ENCODE measurements around the gene MSRB2.

GRCh38 chr10:23096802-23097549 is 1.6 kb downstream of the MSRB2 start:
- TF ChIP-seq POLR2AphosphoS5 (IDR thresholded peaks at IDR 0.05; ENCODE audit: borderline replicate concordance, low read depth, low read length) = no peak
- TF ChIP-seq EZH2 (IDR thresholded peaks at IDR 0.05) = no peak

Data from SK-N-MC (cell line).